ENCODE measurements around the gene THEMIS.

DNA sequence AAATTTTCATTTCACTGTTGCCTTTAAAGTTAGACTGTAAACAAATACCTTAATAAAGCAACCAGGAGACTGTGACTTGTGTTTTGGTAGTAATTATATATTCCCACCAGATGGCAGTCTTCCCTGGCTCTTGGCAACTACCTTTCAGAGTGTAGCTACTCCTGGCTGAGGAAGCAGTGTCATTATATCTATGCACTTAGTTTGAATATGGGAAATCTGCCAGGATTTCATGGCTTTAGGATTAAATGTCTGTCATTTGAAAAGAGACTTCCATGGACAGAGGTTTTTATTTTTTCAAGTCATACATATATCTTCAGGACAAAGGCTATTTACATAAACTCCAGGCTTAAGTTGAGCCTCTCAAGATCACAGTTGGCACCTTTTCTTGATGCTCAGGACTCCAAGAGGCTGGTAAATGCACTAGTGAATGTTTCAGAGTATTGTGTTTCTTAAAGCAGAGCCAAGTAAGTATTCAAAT lies 163.8 kb downstream of the THEMIS start:
- TF ChIP-seq, protein P1, sequence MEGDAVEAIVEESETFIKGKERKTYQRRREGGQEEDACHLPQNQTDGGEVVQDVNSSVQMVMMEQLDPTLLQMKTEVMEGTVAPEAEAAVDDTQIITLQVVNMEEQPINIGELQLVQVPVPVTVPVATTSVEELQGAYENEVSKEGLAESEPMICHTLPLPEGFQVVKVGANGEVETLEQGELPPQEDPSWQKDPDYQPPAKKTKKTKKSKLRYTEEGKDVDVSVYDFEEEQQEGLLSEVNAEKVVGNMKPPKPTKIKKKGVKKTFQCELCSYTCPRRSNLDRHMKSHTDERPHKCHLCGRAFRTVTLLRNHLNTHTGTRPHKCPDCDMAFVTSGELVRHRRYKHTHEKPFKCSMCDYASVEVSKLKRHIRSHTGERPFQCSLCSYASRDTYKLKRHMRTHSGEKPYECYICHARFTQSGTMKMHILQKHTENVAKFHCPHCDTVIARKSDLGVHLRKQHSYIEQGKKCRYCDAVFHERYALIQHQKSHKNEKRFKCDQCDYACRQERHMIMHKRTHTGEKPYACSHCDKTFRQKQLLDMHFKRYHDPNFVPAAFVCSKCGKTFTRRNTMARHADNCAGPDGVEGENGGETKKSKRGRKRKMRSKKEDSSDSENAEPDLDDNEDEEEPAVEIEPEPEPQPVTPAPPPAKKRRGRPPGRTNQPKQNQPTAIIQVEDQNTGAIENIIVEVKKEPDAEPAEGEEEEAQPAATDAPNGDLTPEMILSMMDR (IDR thresholded peaks at IDR 0.05; ENCODE audit: low read length): peak; percentile 59; the same call in 1 of the 2 replicates
- no peak for TF ChIP-seq EZH2 (IDR thresholded peaks at IDR 0.05; ENCODE audit: borderline replicate concordance, low read length)

Measured in OCI-LY1 (cell line).